Liver (tissue), 9 donors: ENCODE results near the gene RAD50. TPM values are rescaled to one million over a fixed set of nuclear protein-coding genes. Genes with fewer than 3 reads are reported as not detected.

Source experiments
- DNase-seq: peaks from one replicate; pipeline ENCODE4 v3.0.0-alpha.2; 2017; ENCODE audit warnings: low spot score
- H3K27ac ChIP-seq, 2 donors: one replicate each; pipeline ENCODE4 v1.7.0; 2013; ENCODE audit warnings: inconsistent platforms in 2 of 2, low read length in 2 of 2, control low read depth in 1 of 2, low read depth in 1 of 2, mild to moderate bottlenecking in 1 of 2
- H3K27me3 ChIP-seq, 4 donors: one replicate each; pipeline versions ENCODE4 v1.6.1 to v1.7.0; 2013; ENCODE audit warnings: low read length in 3 of 4, inconsistent platforms in 1 of 4, mild to moderate bottlenecking in 1 of 4, moderate library complexity in 1 of 4; ENCODE audit not compliant: control insufficient read depth in 4 of 4, insufficient read depth in 4 of 4
- H3K36me3 ChIP-seq, 4 donors: one replicate each; pipeline versions ENCODE4 v1.6.1 to v1.7.0; 2013; ENCODE audit warnings: low read length in 3 of 4, mild to moderate bottlenecking in 3 of 4, low read depth in 1 of 4, moderate library complexity in 1 of 4; ENCODE audit not compliant: control insufficient read depth in 4 of 4, insufficient read depth in 3 of 4
- H3K4me1 ChIP-seq, 4 donors: one replicate each; pipeline versions ENCODE4 v1.6.1 to v1.7.0; 2013; ENCODE audit warnings: low read length in 3 of 4, mild to moderate bottlenecking in 3 of 4, moderate library complexity in 1 of 4; ENCODE audit not compliant: control insufficient read depth in 4 of 4, insufficient read depth in 4 of 4
- H3K4me3 ChIP-seq, 3 donors: one replicate each; pipeline versions ENCODE4 v1.6.1 to v1.7.0; 2013; ENCODE audit warnings: low read length in 3 of 3, control low read depth in 1 of 3, low read depth in 1 of 3, mild to moderate bottlenecking in 1 of 3
- H3K9ac ChIP-seq, 2 donors: one replicate each; pipeline ENCODE4 v1.7.0; 2013; ENCODE audit warnings: low read length in 2 of 2, mild to moderate bottlenecking in 2 of 2, moderate library complexity in 2 of 2, control low read depth in 1 of 2, low read depth in 1 of 2
- H3K9me3 ChIP-seq, 4 donors: one replicate each; pipeline versions ENCODE4 v1.6.1 to v1.7.0; 2013; ENCODE audit warnings: low read length in 3 of 4; ENCODE audit not compliant: control insufficient read depth in 4 of 4
- EGR1 ChIP-seq, 2 donors: IDR thresholded peaks; 2 replicates each; pipeline ENCODE4 v1.6.1; 2016 to 2018; ENCODE audit warnings: antibody characterized with exemption in 2 of 2, low read depth in 2 of 2
- FOXA1 ChIP-seq: IDR thresholded peaks from 2 replicates; pipeline ENCODE4 v1.6.1; 2016; ENCODE audit warnings: antibody characterized with exemption
- FOXA2 ChIP-seq: IDR thresholded peaks from 2 replicates; pipeline ENCODE4 v1.6.1; 2016; ENCODE audit warnings: antibody characterized with exemption
- GABPA ChIP-seq, 2 donors: IDR thresholded peaks in 1 of 2; conservative IDR thresholded peaks in 1 of 2; 2 replicates each; pipeline ENCODE4 v1.6.1; 2016; ENCODE audit warnings: antibody characterized with exemption in 2 of 2, mild to moderate bottlenecking in 1 of 2, moderate library complexity in 1 of 2
- HNF4A ChIP-seq, 2 donors: conservative IDR thresholded peaks; 2 replicates each; pipeline ENCODE4 v1.6.1; 2016; ENCODE audit warnings: antibody characterized with exemption in 2 of 2, mild to moderate bottlenecking in 2 of 2
- JUND ChIP-seq, 2 donors: IDR thresholded peaks; 2 replicates each; pipeline ENCODE4 v1.6.1; 2016; ENCODE audit warnings: antibody characterized with exemption in 2 of 2
- NR2F2 ChIP-seq: IDR thresholded peaks from 2 replicates; pipeline ENCODE4 v1.6.1; 2016; ENCODE audit warnings: antibody characterized with exemption
- RAD21 ChIP-seq, 2 donors: IDR thresholded peaks; 2 replicates each; pipeline ENCODE4 v1.6.1; 2016; ENCODE audit warnings: antibody characterized with exemption in 2 of 2, mild to moderate bottlenecking in 2 of 2
- RXRA ChIP-seq, 2 donors: IDR thresholded peaks; 2 replicates each; pipeline ENCODE4 v1.6.1; 2017 to 2018; ENCODE audit warnings: antibody characterized with exemption in 2 of 2, mild to moderate bottlenecking in 1 of 2
- SP1 ChIP-seq: IDR thresholded peaks from 2 replicates; pipeline ENCODE4 v1.6.1; 2018; ENCODE audit warnings: antibody characterized with exemption, mild to moderate bottlenecking
- TAF1 ChIP-seq: conservative IDR thresholded peaks from 2 replicates; pipeline ENCODE4 v1.6.1; 2016; ENCODE audit warnings: antibody characterized with exemption, mild to moderate bottlenecking
- YY1 ChIP-seq: IDR thresholded peaks from 2 replicates; pipeline ENCODE4 v1.6.1; 2016; ENCODE audit warnings: antibody characterized with exemption, mild to moderate bottlenecking
- WGBS: extraction: QIAGEN DNeasy Blood & Tissue Kit; methylation state at CpG from one replicate; pipeline ENCODE4 v1.1.7; 2013; 5-methylcytosine and 5-hydroxymethylcytosine counted together
- polyA plus RNA-seq, 2 donors: library from polyadenylated mRNA; stranded (reverse) in 1 of 2; unstranded in 1 of 2; fragments of 200-250 nt in 1 of 2; fragments of >200 nt in 1 of 2; fragmentation: Nextera tagmentation in 1 of 2; extraction: Ambion mirVana in 1 of 2; gene quantifications; one replicate each; pipeline versions ENCODE4 v1.2.1 to v1.2.3, GENCODE V29; 2013 to 2015
- total RNA-seq, 2 donors: library from RNA; depleted of rRNA; stranded (reverse); fragments of >200 nt; gene quantifications; one replicate each; pipeline ENCODE4 v1.2.3, GENCODE V29; 2014
- TF ChIP-seq, protein P1 (sequence below): IDR thresholded peaks from 2 replicates; pipeline ENCODE4 v1.6.1; 2016; ENCODE audit warnings: antibody characterized with exemption, mild to moderate bottlenecking
- TF ChIP-seq, protein P2 (sequence below): IDR thresholded peaks from 2 replicates; pipeline ENCODE4 v1.6.1; 2016; ENCODE audit warnings: antibody characterized with exemption
- TF ChIP-seq, protein P3 (sequence below): IDR thresholded peaks from 2 replicates; pipeline ENCODE4 v1.6.1; 2016; ENCODE audit warnings: antibody characterized with exemption
- TF ChIP-seq, protein P4 (sequence below): fragments of 150-350 bp; IDR thresholded peaks from 2 replicates; pipeline ENCODE4 v1.5.1; 2017; ENCODE audit warnings: improper control_type of control experiment, low read depth, low read length; ENCODE audit not compliant: missing input control
- TF ChIP-seq, protein P5 (sequence below): IDR thresholded peaks from 2 replicates; pipeline ENCODE4 v1.6.1; 2016; ENCODE audit warnings: antibody characterized with exemption
- donor health status: healthy.
- donor health status: healthy.
- donor health status: healthy.
- donor health status: healthy.
- donor health status: healthy.

Gene RAD50
- total and polyA plus RNA-seq, 4 donors: 6.1 to 18.7 (median 14.9) TPM

DNA sequence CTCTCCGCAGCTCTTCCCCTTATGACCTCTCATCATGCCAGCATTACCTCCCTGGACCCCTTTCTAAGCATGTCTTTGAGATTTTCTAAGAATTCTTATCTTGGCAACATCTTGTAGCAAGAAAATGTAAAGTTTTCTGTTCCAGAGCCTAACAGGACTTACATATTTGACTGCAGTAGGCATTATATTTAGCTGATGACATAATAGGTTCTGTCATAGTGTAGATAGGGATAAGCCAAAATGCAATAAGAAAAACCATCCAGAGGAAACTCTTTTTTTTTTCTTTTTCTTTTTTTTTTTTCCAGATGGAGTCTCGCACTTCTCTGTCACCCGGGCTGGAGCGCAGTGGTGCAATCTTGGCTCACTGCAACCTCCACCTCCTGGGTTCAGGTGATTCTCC lies 80.5 kb downstream of the RAD50 start:
- TF ChIP-seq JUND (IDR thresholded peaks at IDR 0.05) (no peak), TAF1 (no peak), EGR1 (IDR thresholded peaks at IDR 0.05; ENCODE audit: low read depth in 2 of 2) (no peak), RAD21 (IDR thresholded peaks at IDR 0.05) (no peak), FOXA2 (no peak), RXRA (IDR thresholded peaks at IDR 0.05) (no peak), NR2F2 (no peak), FOXA1 (no peak), SP1 (no peak), YY1 (no peak), GABPA (IDR thresholded peaks at IDR 0.05 in 1 of 2, conservative IDR thresholded peaks at IDR 0.05 in 1 of 2) (no peak), HNF4A (conservative IDR thresholded peaks at IDR 0.05) (no peak)
- TF ChIP-seq, protein P1, sequence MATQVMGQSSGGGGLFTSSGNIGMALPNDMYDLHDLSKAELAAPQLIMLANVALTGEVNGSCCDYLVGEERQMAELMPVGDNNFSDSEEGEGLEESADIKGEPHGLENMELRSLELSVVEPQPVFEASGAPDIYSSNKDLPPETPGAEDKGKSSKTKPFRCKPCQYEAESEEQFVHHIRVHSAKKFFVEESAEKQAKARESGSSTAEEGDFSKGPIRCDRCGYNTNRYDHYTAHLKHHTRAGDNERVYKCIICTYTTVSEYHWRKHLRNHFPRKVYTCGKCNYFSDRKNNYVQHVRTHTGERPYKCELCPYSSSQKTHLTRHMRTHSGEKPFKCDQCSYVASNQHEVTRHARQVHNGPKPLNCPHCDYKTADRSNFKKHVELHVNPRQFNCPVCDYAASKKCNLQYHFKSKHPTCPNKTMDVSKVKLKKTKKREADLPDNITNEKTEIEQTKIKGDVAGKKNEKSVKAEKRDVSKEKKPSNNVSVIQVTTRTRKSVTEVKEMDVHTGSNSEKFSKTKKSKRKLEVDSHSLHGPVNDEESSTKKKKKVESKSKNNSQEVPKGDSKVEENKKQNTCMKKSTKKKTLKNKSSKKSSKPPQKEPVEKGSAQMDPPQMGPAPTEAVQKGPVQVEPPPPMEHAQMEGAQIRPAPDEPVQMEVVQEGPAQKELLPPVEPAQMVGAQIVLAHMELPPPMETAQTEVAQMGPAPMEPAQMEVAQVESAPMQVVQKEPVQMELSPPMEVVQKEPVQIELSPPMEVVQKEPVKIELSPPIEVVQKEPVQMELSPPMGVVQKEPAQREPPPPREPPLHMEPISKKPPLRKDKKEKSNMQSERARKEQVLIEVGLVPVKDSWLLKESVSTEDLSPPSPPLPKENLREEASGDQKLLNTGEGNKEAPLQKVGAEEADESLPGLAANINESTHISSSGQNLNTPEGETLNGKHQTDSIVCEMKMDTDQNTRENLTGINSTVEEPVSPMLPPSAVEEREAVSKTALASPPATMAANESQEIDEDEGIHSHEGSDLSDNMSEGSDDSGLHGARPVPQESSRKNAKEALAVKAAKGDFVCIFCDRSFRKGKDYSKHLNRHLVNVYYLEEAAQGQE: no peak
- TF ChIP-seq, protein P2, sequence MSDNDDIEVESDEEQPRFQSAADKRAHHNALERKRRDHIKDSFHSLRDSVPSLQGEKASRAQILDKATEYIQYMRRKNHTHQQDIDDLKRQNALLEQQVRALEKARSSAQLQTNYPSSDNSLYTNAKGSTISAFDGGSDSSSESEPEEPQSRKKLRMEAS: no peak
- TF ChIP-seq, protein P3, sequence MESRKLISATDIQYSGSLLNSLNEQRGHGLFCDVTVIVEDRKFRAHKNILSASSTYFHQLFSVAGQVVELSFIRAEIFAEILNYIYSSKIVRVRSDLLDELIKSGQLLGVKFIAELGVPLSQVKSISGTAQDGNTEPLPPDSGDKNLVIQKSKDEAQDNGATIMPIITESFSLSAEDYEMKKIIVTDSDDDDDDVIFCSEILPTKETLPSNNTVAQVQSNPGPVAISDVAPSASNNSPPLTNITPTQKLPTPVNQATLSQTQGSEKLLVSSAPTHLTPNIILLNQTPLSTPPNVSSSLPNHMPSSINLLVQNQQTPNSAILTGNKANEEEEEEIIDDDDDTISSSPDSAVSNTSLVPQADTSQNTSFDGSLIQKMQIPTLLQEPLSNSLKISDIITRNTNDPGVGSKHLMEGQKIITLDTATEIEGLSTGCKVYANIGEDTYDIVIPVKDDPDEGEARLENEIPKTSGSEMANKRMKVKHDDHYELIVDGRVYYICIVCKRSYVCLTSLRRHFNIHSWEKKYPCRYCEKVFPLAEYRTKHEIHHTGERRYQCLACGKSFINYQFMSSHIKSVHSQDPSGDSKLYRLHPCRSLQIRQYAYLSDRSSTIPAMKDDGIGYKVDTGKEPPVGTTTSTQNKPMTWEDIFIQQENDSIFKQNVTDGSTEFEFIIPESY: no peak
- TF ChIP-seq, protein P4, sequence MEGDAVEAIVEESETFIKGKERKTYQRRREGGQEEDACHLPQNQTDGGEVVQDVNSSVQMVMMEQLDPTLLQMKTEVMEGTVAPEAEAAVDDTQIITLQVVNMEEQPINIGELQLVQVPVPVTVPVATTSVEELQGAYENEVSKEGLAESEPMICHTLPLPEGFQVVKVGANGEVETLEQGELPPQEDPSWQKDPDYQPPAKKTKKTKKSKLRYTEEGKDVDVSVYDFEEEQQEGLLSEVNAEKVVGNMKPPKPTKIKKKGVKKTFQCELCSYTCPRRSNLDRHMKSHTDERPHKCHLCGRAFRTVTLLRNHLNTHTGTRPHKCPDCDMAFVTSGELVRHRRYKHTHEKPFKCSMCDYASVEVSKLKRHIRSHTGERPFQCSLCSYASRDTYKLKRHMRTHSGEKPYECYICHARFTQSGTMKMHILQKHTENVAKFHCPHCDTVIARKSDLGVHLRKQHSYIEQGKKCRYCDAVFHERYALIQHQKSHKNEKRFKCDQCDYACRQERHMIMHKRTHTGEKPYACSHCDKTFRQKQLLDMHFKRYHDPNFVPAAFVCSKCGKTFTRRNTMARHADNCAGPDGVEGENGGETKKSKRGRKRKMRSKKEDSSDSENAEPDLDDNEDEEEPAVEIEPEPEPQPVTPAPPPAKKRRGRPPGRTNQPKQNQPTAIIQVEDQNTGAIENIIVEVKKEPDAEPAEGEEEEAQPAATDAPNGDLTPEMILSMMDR: no peak
- TF ChIP-seq, protein P5, sequence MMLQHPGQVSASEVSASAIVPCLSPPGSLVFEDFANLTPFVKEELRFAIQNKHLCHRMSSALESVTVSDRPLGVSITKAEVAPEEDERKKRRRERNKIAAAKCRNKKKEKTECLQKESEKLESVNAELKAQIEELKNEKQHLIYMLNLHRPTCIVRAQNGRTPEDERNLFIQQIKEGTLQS: no peak
- peaks cover 0 to 38% (median 25%) of the 10 kb centered on the region in 4 donors for H3K36me3 ChIP-seq
- over 99% methylated on average over 4 of the region's 4 CpGs for WGBS

More for the DNA sequence above, 80.5 kb downstream of the RAD50 start:
- H3K27me3 ChIP-seq: no peaks in the 10 kb centered on the region
- no peaks in the 10 kb centered on the region for H3K9me3 ChIP-seq
- peaks cover 0 to 4% (median 0%) of the 10 kb centered on the region in 4 donors for H3K4me1 ChIP-seq
- no peak overlapping the region for H3K9ac ChIP-seq
- no peak overlapping the region for H3K27ac ChIP-seq
- H3K4me3 ChIP-seq: no peak overlapping the region
- no peak for DNase-seq
